Measurements from ENCODE around the gene ONECUT1. TPM values are rescaled to one million over a fixed set of nuclear protein-coding genes. Genes with fewer than 3 reads are reported as not detected.

ONECUT1 gene
- total RNA-seq, 1 donor from 2014 or later: 341 TPM

DNA sequence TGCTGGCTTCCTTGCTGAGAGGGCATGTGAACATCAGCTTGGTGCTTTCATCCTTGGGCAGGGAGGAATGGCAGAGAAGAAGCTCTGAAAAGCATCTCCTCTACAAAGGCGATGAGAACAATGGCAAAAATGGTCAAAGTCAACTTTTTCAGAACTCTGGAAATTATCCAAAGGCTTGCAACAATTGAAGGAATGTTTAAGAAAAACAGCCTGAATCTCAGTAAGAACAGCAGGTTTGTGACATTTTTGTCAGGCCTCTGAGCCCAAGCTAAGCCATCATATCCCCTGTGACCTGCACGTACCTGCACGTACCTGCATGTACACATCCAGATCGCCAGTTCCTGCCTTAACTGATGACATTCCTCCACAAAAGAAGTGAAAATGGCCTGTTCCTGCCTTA is 51.8 kb downstream of the ONECUT1 start:
- TF ChIP-seq, protein P1, sequence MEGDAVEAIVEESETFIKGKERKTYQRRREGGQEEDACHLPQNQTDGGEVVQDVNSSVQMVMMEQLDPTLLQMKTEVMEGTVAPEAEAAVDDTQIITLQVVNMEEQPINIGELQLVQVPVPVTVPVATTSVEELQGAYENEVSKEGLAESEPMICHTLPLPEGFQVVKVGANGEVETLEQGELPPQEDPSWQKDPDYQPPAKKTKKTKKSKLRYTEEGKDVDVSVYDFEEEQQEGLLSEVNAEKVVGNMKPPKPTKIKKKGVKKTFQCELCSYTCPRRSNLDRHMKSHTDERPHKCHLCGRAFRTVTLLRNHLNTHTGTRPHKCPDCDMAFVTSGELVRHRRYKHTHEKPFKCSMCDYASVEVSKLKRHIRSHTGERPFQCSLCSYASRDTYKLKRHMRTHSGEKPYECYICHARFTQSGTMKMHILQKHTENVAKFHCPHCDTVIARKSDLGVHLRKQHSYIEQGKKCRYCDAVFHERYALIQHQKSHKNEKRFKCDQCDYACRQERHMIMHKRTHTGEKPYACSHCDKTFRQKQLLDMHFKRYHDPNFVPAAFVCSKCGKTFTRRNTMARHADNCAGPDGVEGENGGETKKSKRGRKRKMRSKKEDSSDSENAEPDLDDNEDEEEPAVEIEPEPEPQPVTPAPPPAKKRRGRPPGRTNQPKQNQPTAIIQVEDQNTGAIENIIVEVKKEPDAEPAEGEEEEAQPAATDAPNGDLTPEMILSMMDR (IDR thresholded peaks at IDR 0.05; ENCODE audit: unreplicated experiment): no peak
- Mint-ChIP-seq H3K27ac (no peak overlapping the region), H3K27me3 (peaks cover 2% of the 10 kb centered on the region), H3K4me3 (ENCODE audit: low read depth) (no peak overlapping the region), H3K4me1 (ENCODE audit: low read depth) (no peaks in the 10 kb centered on the region), H3K36me3 (ENCODE audit: insufficient read depth) (no peaks in the 10 kb centered on the region), H3K9me3 (ENCODE audit: low read depth) (no peaks in the 10 kb centered on the region)
- no peak for DNase-seq (ENCODE audit: low spot score, unreplicated experiment)

DNA sequence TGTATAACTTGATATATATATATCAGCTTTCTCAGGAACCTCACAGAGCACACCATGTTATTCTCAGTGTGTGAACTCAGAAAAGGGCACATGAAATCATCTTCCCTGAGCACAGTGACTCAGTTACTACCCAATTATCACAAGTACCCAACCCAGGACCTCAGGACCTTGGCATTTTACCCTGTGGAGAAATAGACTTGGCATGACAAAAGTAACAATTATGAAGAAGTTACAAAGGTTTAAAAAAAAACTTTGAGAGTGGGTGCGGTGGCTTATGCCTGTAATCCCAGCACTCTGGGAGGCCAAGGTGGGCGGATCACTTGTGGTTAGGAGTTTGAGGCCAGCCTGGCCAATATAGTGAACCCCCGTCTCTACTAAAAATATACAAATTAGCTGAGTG is 52.4 kb downstream of the ONECUT1 start:
- Mint-ChIP-seq H3K27me3 (peaks cover 2% of the 10 kb centered on the region), H3K4me3 (ENCODE audit: low read depth) (no peak overlapping the region), H3K36me3 (ENCODE audit: insufficient read depth) (no peaks in the 10 kb centered on the region), H3K27ac (no peak overlapping the region), H3K4me1 (ENCODE audit: low read depth) (no peaks in the 10 kb centered on the region), H3K9me3 (ENCODE audit: low read depth) (no peaks in the 10 kb centered on the region)
- DNase-seq (ENCODE audit: low spot score, unreplicated experiment): no peak
- TF ChIP-seq, protein P1 (IDR thresholded peaks at IDR 0.05; ENCODE audit: unreplicated experiment): no peak

GRCh38 chr15:52735231-52736089 is 54.7 kb downstream of the ONECUT1 start:
- peak; percentile 74 for DNase-seq (ENCODE audit: low spot score, unreplicated experiment)
- H3K27me3 Mint-ChIP-seq: peaks cover 2% of the 10 kb centered on the region
- no peaks in the 10 kb centered on the region for H3K36me3 Mint-ChIP-seq (ENCODE audit: insufficient read depth)
- H3K9me3 Mint-ChIP-seq (ENCODE audit: low read depth): no peaks in the 10 kb centered on the region
- H3K4me1 Mint-ChIP-seq (ENCODE audit: low read depth): no peaks in the 10 kb centered on the region
- H3K4me3 Mint-ChIP-seq (ENCODE audit: low read depth): no peak overlapping the region
- H3K27ac Mint-ChIP-seq: no peak overlapping the region
- TF ChIP-seq, protein P1 (IDR thresholded peaks at IDR 0.05; ENCODE audit: unreplicated experiment): peak; percentile 88

DNA sequence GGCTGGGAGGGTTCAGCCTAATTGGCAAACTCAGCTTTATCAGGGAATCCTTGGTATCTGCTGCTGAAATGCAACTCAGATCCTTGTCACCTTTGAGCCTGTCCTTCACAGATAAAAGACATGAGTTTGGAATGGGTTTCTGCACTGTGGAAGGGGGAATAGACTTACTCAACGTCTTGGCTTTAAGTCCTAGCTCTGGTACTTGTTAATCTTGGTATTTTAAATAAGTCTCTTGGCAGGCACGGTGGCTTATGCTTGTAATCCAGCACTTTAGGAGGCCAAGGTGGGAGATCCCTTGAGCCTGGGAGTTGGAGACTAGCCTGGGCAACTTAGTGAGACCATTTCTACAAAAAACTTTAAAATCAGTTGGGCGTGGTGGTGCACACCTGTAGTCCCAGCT is 55.8 kb downstream of the ONECUT1 start:
- no peaks in the 10 kb centered on the region for H3K4me1 Mint-ChIP-seq (ENCODE audit: low read depth)
- TF ChIP-seq, protein P1 (IDR thresholded peaks at IDR 0.05; ENCODE audit: unreplicated experiment): no peak
- DNase-seq (ENCODE audit: low spot score, unreplicated experiment): no peak
- no peaks in the 10 kb centered on the region for H3K27me3 Mint-ChIP-seq
- no peak overlapping the region for H3K4me3 Mint-ChIP-seq (ENCODE audit: low read depth)
- H3K27ac Mint-ChIP-seq: no peak overlapping the region
- no peaks in the 10 kb centered on the region for H3K9me3 Mint-ChIP-seq (ENCODE audit: low read depth)
- no peaks in the 10 kb centered on the region for H3K36me3 Mint-ChIP-seq (ENCODE audit: insufficient read depth)

GRCh38 chr15:52733696-52734255 is 56.4 kb downstream of the ONECUT1 start:
- no peaks in the 10 kb centered on the region for H3K4me1 Mint-ChIP-seq (ENCODE audit: low read depth)
- no peak for DNase-seq (ENCODE audit: low spot score, unreplicated experiment)
- TF ChIP-seq, protein P1 (IDR thresholded peaks at IDR 0.05; ENCODE audit: unreplicated experiment): no peak
- no peaks in the 10 kb centered on the region for H3K9me3 Mint-ChIP-seq (ENCODE audit: low read depth)
- H3K27ac Mint-ChIP-seq: no peak overlapping the region
- H3K36me3 Mint-ChIP-seq (ENCODE audit: insufficient read depth): no peaks in the 10 kb centered on the region
- H3K4me3 Mint-ChIP-seq (ENCODE audit: low read depth): no peak overlapping the region
- H3K27me3 Mint-ChIP-seq: no peaks in the 10 kb centered on the region

All from progenitor cell of endocrine pancreas (in vitro differentiated cells).